NCI-H2227 (cell line): ENCODE results near the gene SMIM28.
A peak's percentile ranks its signal among the peaks of the same experiment; 100 is the strongest.
"Not testable (repeated sequence)": the region's sequence is repeated elsewhere in the genome, so short reads cannot be mapped to it uniquely, and the experiment has no call there.

Source experiments
- DNase-seq: peaks from one replicate; lab custom pipeline; 2025; ENCODE audit not compliant: unreplicated experiment; lab: John Stamatoyannopoulos, UW

Gene SMIM28

GRCh38 chr6:138377844-138378243, at the start of gene SMIM28:
Gene SMIM28, plus strand, starts transcription at chr6:138377905. Its CDS starts 168 bp downstream, at chr6:138378073.
- DNase-seq = no peak

- no peak for DNase-seq
Observed at GRCh38 chr6:138328210-138328609, 49.5 kb upstream of the SMIM28 start.

- DNase-seq = no peak
Observed at GRCh38 chr6:138330763-138331162, 46.9 kb upstream of the SMIM28 start.

GRCh38 chr6:138331444-138331843, 46.3 kb upstream of the SMIM28 start:
- DNase-seq = no peak

- no peak for DNase-seq
Observed at GRCh38 chr6:138331984-138332383, 45.7 kb upstream of the SMIM28 start.

- no peak for DNase-seq
Observed at GRCh38 chr6:138334000-138334399, 43.7 kb upstream of the SMIM28 start.

GRCh38 chr6:138334963-138335362, 42.7 kb upstream of the SMIM28 start:
- DNase-seq = no peak

GRCh38 chr6:138336221-138336620, 41.5 kb upstream of the SMIM28 start:
- peak; percentile 50 for DNase-seq

- no peak for DNase-seq
Observed at GRCh38 chr6:138337076-138337475, 40.6 kb upstream of the SMIM28 start.

GRCh38 chr6:138339024-138339423, 38.7 kb upstream of the SMIM28 start:
- DNase-seq = no peak

GRCh38 chr6:138341176-138341575, 36.5 kb upstream of the SMIM28 start:
- no peak for DNase-seq

GRCh38 chr6:138343112-138343511, 34.6 kb upstream of the SMIM28 start:
- DNase-seq = no peak

- DNase-seq = no peak
Observed at GRCh38 chr6:138345565-138346285, 32.0 kb upstream of the SMIM28 start.

- no peak for DNase-seq
Observed at GRCh38 chr6:138346302-138347195, 31.2 kb upstream of the SMIM28 start.

GRCh38 chr6:138347864-138348263, 29.8 kb upstream of the SMIM28 start:
- DNase-seq = no peak

GRCh38 chr6:138349891-138350290, 27.8 kb upstream of the SMIM28 start:
- no peak for DNase-seq

GRCh38 chr6:138357928-138358327, 19.8 kb upstream of the SMIM28 start:
- DNase-seq = no peak

GRCh38 chr6:138368684-138369083, 9.0 kb upstream of the SMIM28 start:
- DNase-seq = not testable (repeated sequence)

- no peak for DNase-seq
Observed at GRCh38 chr6:138370631-138371451, 6.9 kb upstream of the SMIM28 start.

GRCh38 chr6:138371452-138371711, 6.3 kb upstream of the SMIM28 start:
- DNase-seq = no peak

GRCh38 chr6:138371720-138372119, 6.0 kb upstream of the SMIM28 start:
- no peak for DNase-seq
